Gastroesophageal sphincter (tissue), 4 donors: ENCODE measurements around the gene IQCN. TPM values are rescaled to one million over a fixed set of nuclear protein-coding genes. Genes with fewer than 3 reads are reported as not detected.

Experiments
- ATAC-seq: fragments of 150-250 bp; one replicate; pipeline ENCODE4 v1.9.1; 2016; ENCODE audit warnings: mild to moderate bottlenecking, moderate library complexity
- H3K27ac ChIP-seq, 4 donors: fragments of 200-600 bp; sonication (generic) in 3 of 4; 1 replicate in 3 of 4; 2 replicates in 1 of 4; pipeline ENCODE4 v1.5.1; 2016 to 2019
- H3K27me3 ChIP-seq: fragments of 200-600 bp; sonication (generic); one replicate; pipeline ENCODE4 v1.5.1; 2019
- H3K36me3 ChIP-seq, 2 donors: fragments of 200-600 bp; sonication (generic); one replicate each; pipeline ENCODE4 v1.5.1; 2019; ENCODE audit warnings: control low read depth in 1 of 2
- H3K4me1 ChIP-seq, 3 donors: fragments of 200-600 bp; sonication (generic); 1 replicate in 2 of 3; 2 replicates in 1 of 3; pipeline ENCODE4 v1.5.1; 2016 to 2019; ENCODE audit warnings: control low read depth in 2 of 3
- H3K4me3 ChIP-seq, 2 donors: fragments of 200-600 bp; sonication (generic); one replicate each; pipeline ENCODE4 v1.5.1; 2019; ENCODE audit warnings: mild to moderate bottlenecking in 1 of 2, moderate library complexity in 1 of 2
- H3K9me3 ChIP-seq, 3 donors: fragments of 200-600 bp; sonication (generic); one replicate each; pipeline ENCODE4 v1.5.1; 2017 to 2019; ENCODE audit warnings: control low read depth in 2 of 3
- CTCF ChIP-seq, 4 experiments: fragments of 200-600 bp in 2 of 4; fragments of 450-650 bp in 2 of 4; sonication (generic) in 1 of 4; IDR thresholded peaks; one replicate each; pipeline ENCODE4 v1.5.1; 2017 to 2019; ENCODE audit warnings: antibody characterized with exemption in 4 of 4, mild to moderate bottlenecking in 2 of 4, moderate library complexity in 2 of 4
- EP300 ChIP-seq: sonication (generic); formaldehyde crosslinking; IDR thresholded peaks from one replicate; pipeline ENCODE4 v1.6.1; 2017; ENCODE audit warnings: antibody characterized with exemption, mild to moderate bottlenecking
- POLR2A ChIP-seq, 2 donors: fragments of 450-650 bp; IDR thresholded peaks; one replicate each; pipeline ENCODE4 v1.6.1; 2017; ENCODE audit warnings: antibody characterized with exemption in 2 of 2, mild to moderate bottlenecking in 2 of 2, moderate library complexity in 1 of 2
- POLR2AphosphoS5 ChIP-seq: sonication (generic); formaldehyde crosslinking; IDR thresholded peaks from one replicate; pipeline ENCODE4 v1.6.1; 2017; ENCODE audit warnings: antibody characterized with exemption
- WGBS, 2 donors: methylation state at CpG; one replicate each; pipeline ENCODE4 v1.1.5; 2018; ENCODE audit warnings: low coverage in 1 of 2; 5-methylcytosine and 5-hydroxymethylcytosine counted together
- total RNA-seq, 4 donors: library from RNA; depleted of rRNA; stranded (reverse); fragments of >200 nt; gene quantifications; one replicate each; pipeline ENCODE4 v1.1.0, GENCODE V29; 2016

The IQCN gene
- total RNA-seq, 4 donors from 2014 or later = 0.27 to 4.4 (median 1.3) TPM

- Histone ChIP-seq H3K9me3 (no peaks in the 10 kb centered on the region), H3K4me3 (no peak overlapping the region), H3K4me1 (peaks cover 0 to 37% (median 16%) of the 10 kb centered on the region in 3 donors), H3K27ac (no peak overlapping the region), H3K27me3 (peaks cover 50% of the 10 kb centered on the region), H3K36me3 (no peaks in the 10 kb centered on the region)
- no peak for ATAC-seq
- TF ChIP-seq POLR2AphosphoS5 = no peak
- no peak for TF ChIP-seq POLR2A (IDR thresholded peaks at IDR 0.05)
- TF ChIP-seq CTCF (IDR thresholded peaks at IDR 0.05) = no peak
- TF ChIP-seq EP300 = no peak
- 75 to 82% methylated on average over 4 to 8 of the region's 25 CpGs for WGBS, 2 donors
Observed at GRCh38 chr19:18221815-18222725, 52.2 kb downstream of the IQCN start.

- Histone ChIP-seq H3K27ac (no peak overlapping the region), H3K9me3 (no peaks in the 10 kb centered on the region), H3K36me3 (no peaks in the 10 kb centered on the region), H3K4me1 (peaks cover 0 to 30% (median 10%) of the 10 kb centered on the region in 3 donors), H3K4me3 (no peak overlapping the region), H3K27me3 (peaks cover 36% of the 10 kb centered on the region)
- WGBS, 2 donors = 33% methylated on average over 1 of the region's 33 CpGs; no CpG with 5 or more reads in 1 of the 2 donors
- TF ChIP-seq EP300 = no peak
- no peak for TF ChIP-seq POLR2A (IDR thresholded peaks at IDR 0.05)
- no peak for TF ChIP-seq POLR2AphosphoS5
- ATAC-seq = no peak
Observed at GRCh38 chr19:18220632-18221275, 53.5 kb downstream of the IQCN start.

DNA sequence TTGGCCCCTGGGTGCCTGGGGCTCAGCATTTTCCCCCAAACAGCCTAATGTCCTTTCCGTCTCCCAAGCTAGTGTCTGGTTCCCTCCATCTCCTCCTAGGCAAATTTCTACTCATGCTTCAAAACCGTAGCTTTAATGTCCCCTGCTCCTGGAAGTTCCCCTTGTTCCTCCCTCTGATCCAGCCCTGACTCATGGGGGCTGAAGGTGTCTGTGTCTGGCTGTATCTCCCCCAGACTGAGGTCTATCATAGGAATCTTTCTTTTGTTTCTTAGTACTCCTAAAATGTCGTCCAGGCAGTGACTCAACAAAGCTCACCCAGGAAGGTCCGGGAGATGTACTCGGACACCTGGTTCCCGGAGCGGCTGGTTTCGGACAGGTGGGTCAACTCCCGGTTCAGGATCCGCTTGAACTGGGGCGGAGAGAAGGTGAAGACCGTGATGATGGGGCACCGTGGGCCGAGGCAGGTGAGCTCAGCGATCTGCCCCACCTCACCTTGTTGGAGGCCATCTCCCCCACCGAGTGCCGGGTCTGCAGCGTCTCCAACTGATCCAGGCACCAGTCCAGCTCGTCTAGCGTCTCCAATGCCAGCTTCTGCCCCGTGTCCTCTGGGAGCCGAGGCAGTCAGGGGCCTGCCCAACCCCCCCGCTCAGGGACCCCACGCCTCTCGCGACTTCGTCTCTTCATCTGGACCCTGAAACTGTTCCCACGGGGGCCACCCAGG lies 54.2 kb downstream of the IQCN start:
- TF ChIP-seq CTCF (IDR thresholded peaks at IDR 0.05) (no peak), POLR2AphosphoS5 (no peak), POLR2A (IDR thresholded peaks at IDR 0.05) (no peak)
- Histone ChIP-seq H3K27ac (no peak overlapping the region), H3K4me1 (peaks cover 0 to 23% (median 5%) of the 10 kb centered on the region in 3 donors), H3K27me3 (peaks cover 30% of the 10 kb centered on the region), H3K9me3 (no peaks in the 10 kb centered on the region), H3K36me3 (no peaks in the 10 kb centered on the region), H3K4me3 (no peak overlapping the region)
- ATAC-seq = no peak
- WGBS, 2 donors = 49 to 84% methylated on average over 2 to 12 of the region's 28 CpGs

- H3K9me3 ChIP-seq = no peaks in the 10 kb centered on the region
- ATAC-seq = no peak
- H3K27ac ChIP-seq = no peak overlapping the region
- no peak for TF ChIP-seq POLR2A (IDR thresholded peaks at IDR 0.05)
- TF ChIP-seq EP300 = no peak
- TF ChIP-seq POLR2AphosphoS5 = no peak
- TF ChIP-seq CTCF (IDR thresholded peaks at IDR 0.05) = no peak
- H3K36me3 ChIP-seq = no peaks in the 10 kb centered on the region
- 85 to 100% methylated on average over 1 to 2 of the region's 3 CpGs for WGBS, 2 donors
- H3K4me1 ChIP-seq = peaks cover 0 to 8% (median 0%) of the 10 kb centered on the region in 3 donors
- no peak overlapping the region for H3K4me3 ChIP-seq
- H3K27me3 ChIP-seq = peaks cover 24% of the 10 kb centered on the region
Observed at GRCh38 chr19:18218600-18218999, 55.7 kb downstream of the IQCN start.

DNA sequence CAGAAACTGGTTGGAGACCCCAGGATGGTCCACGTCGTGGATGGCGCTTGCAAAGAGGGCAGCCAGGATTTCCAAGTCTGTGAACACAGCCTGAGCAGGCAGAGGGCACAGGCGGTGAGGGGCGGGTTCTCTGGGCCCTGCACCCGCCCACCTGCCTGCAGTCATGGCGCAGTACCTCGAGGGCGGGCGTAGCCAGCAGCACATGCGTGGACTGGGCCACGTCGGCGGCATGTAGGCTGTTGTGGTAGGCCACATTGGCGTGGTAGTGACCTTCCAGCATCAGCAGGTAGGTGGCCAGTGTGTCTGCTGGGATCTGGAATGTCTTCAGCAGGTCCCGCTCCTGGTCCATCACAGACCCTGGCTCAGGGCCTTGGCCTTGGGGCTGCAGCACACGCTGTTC lies 56.1 kb downstream of the IQCN start:
- no peaks in the 10 kb centered on the region for H3K36me3 ChIP-seq
- peaks cover 28% of the 10 kb centered on the region for H3K27me3 ChIP-seq
- no peak overlapping the region for H3K27ac ChIP-seq
- H3K9me3 ChIP-seq = no peaks in the 10 kb centered on the region
- no peak overlapping the region for H3K4me3 ChIP-seq
- H3K4me1 ChIP-seq = peaks cover 0 to 8% (median 0%) of the 10 kb centered on the region in 3 donors
- TF ChIP-seq POLR2AphosphoS5 = no peak
- TF ChIP-seq EP300 = no peak
- TF ChIP-seq POLR2A (IDR thresholded peaks at IDR 0.05) = no peak
- no peak for TF ChIP-seq CTCF (IDR thresholded peaks at IDR 0.05)
- ATAC-seq = no peak
- 75 to 80% methylated on average over 1 to 5 of the region's 17 CpGs for WGBS, 2 donors
